IMR-90 (cell line): ENCODE data around the gene LRRC4. TPM values are rescaled to one million over a fixed set of nuclear protein-coding genes. Genes with fewer than 3 reads are reported as not detected.

ENCODE experiments used
- ATAC-seq: fragments of 200-7000 bp; cut with Tn5 transposase; 2 replicates; pipeline ENCODE4 v1.9.1; 2020; ENCODE audit warnings: low read depth, mild to moderate bottlenecking, moderate library complexity
- BruUV-seq: library from RNA; stranded (reverse); fragments of 400-500 nt; replicated peaks from 2 replicates; lab custom pipeline; 2021; lab: Mats Ljungman, UMichigan
- CTCF ChIA-PET: fragments of 300-600 bp; formaldehyde crosslinking; extraction: SDS; loops from one replicate; lab custom pipeline; 2021; ENCODE audit warnings: antibody characterized with exemption; lab: Yijun Ruan, JAX
- POLR2A ChIA-PET: fragments of 300-600 bp; sonication (Branson Sonifier 250); formaldehyde crosslinking; loops from one replicate; lab custom pipeline; 2022; ENCODE audit warnings: antibody characterized with exemption; ENCODE audit not compliant: unreplicated experiment; lab: Charles Lee
- DNase-seq: peaks from one replicate; pipeline ENCODE4 v3.0.0; 2013
- H2AFZ ChIP-seq: replicated peaks from 2 replicates; pipeline ENCODE3; 2013; ENCODE audit warnings: low read length, mild to moderate bottlenecking; ENCODE audit not compliant: poor library complexity
- H2AK5ac ChIP-seq: 2 replicates; pipeline ENCODE4 v1.6.1; 2013; ENCODE audit warnings: low read depth, low read length, inconsistent platforms
- H2AK9ac ChIP-seq: replicated peaks from 2 replicates; pipeline ENCODE3; 2013; ENCODE audit warnings: mild to moderate bottlenecking, low read depth, low read length, moderate library complexity; ENCODE audit not compliant: poor library complexity
- H2BK120ac ChIP-seq: 2 replicates; pipeline ENCODE4 v1.6.1; 2013; ENCODE audit warnings: low read depth, low read length, inconsistent platforms
- H2BK15ac ChIP-seq: 3 replicates; pipeline ENCODE4 v1.6.1; 2013; ENCODE audit warnings: low read depth, low read length, inconsistent platforms
- H2BK20ac ChIP-seq: 2 replicates; pipeline ENCODE4 v1.6.1; 2013; ENCODE audit warnings: low read depth, mild to moderate bottlenecking, inconsistent platforms, low read length, moderate library complexity
- H2BK5ac ChIP-seq: 2 replicates; pipeline ENCODE4 v1.6.1; 2013; ENCODE audit warnings: mild to moderate bottlenecking, low read depth, low read length, inconsistent platforms; ENCODE audit not compliant: poor library complexity, severe bottlenecking
- H3K14ac ChIP-seq: replicated peaks from 2 replicates; pipeline ENCODE4 v1.6.1; 2013; ENCODE audit warnings: low read depth, low read length, inconsistent platforms
- H3K18ac ChIP-seq: 2 replicates; pipeline ENCODE4 v1.6.1; 2013; ENCODE audit warnings: low read depth, low read length, control low read depth
- H3K23ac ChIP-seq: 2 replicates; pipeline ENCODE4 v1.6.1; 2013; ENCODE audit warnings: low read depth, low read length, inconsistent platforms
- H3K27ac ChIP-seq: 2 replicates; pipeline ENCODE4 v1.5.1; 2013; ENCODE audit warnings: mild to moderate bottlenecking, control low read depth, low read length; ENCODE audit not compliant: insufficient read depth
- H3K27me3 ChIP-seq: 2 replicates; pipeline ENCODE4 v1.6.1; 2013; ENCODE audit warnings: low read length; ENCODE audit not compliant: control insufficient read depth, insufficient read depth
- H3K36me3 ChIP-seq: 2 replicates; pipeline ENCODE4 v1.6.1; 2013; ENCODE audit warnings: low read length, mixed read lengths; ENCODE audit not compliant: control insufficient read depth, insufficient read depth
- H3K4ac ChIP-seq: 2 replicates; pipeline ENCODE4 v1.6.1; 2013; ENCODE audit warnings: low read depth, low read length, inconsistent platforms
- H3K4me1 ChIP-seq: 2 replicates; pipeline ENCODE4 v1.6.1; 2013; ENCODE audit warnings: low read length, mixed read lengths; ENCODE audit not compliant: control insufficient read depth, insufficient read depth
- H3K4me2 ChIP-seq: 2 replicates; pipeline ENCODE4 v1.6.1; 2013; ENCODE audit warnings: low read depth, mild to moderate bottlenecking, control low read depth, low read length, moderate library complexity
- H3K4me3 ChIP-seq: 2 replicates; pipeline ENCODE4 v1.5.1; 2013; ENCODE audit warnings: low read depth, mild to moderate bottlenecking, control low read depth, low read length, moderate library complexity; ENCODE audit not compliant: insufficient read depth
- H3K56ac ChIP-seq: 2 replicates; pipeline ENCODE4 v1.6.1; 2013; ENCODE audit warnings: low read length, inconsistent platforms; ENCODE audit not compliant: insufficient read depth; ENCODE audit errors: extremely low read depth
- H3K79me1 ChIP-seq, 2 experiments: 2 replicates each; pipeline ENCODE4 v1.6.1; 2013; ENCODE audit warnings: low read length in 2 of 2, inconsistent platforms in 1 of 2, low read depth in 1 of 2
- H3K9ac ChIP-seq: 2 replicates; pipeline ENCODE4 v1.6.1; 2013; ENCODE audit warnings: low read depth, low read length, control low read depth
- H3K9me1 ChIP-seq: 2 replicates; pipeline ENCODE4 v1.6.1; 2013; ENCODE audit warnings: low read length, inconsistent platforms; ENCODE audit not compliant: insufficient read depth
- H3K9me3 ChIP-seq: 2 replicates; pipeline ENCODE4 v1.6.1; 2013; ENCODE audit warnings: low read length; ENCODE audit not compliant: control insufficient read depth, insufficient read depth
- H4K20me1 ChIP-seq: 2 replicates; pipeline ENCODE4 v1.6.1; 2013; ENCODE audit warnings: low read length, inconsistent platforms; ENCODE audit not compliant: insufficient read depth
- H4K5ac ChIP-seq: 2 replicates; pipeline ENCODE4 v1.6.1; 2013; ENCODE audit warnings: mild to moderate bottlenecking, low read depth, low read length, control low read depth
- H4K8ac ChIP-seq, 2 experiments: 2 replicates each; pipeline ENCODE4 v1.6.1; 2013; ENCODE audit warnings: low read depth in 2 of 2, low read length in 2 of 2, control low read depth in 1 of 2, inconsistent platforms in 1 of 2
- H4K91ac ChIP-seq: 2 replicates; pipeline ENCODE4 v1.6.1; 2013; ENCODE audit warnings: low read depth, low read length, inconsistent platforms; ENCODE audit not compliant: insufficient read depth
- BHLHE40 ChIP-seq: fragments of 150-350 bp; IDR thresholded peaks from 2 replicates; pipeline ENCODE4 v1.6.1; 2016; ENCODE audit warnings: mild to moderate bottlenecking, low read depth, low read length
- CEBPB ChIP-seq: IDR thresholded peaks from 2 replicates; pipeline ENCODE4 v1.6.1; 2012; ENCODE audit warnings: low read depth, low read length, improper control_type of control experiment
- CHD1 ChIP-seq: IDR thresholded peaks from 2 replicates; pipeline ENCODE4 v1.6.1; 2012; ENCODE audit warnings: low read depth, low read length, improper control_type of control experiment
- FOS ChIP-seq: fragments of 150-350 bp; IDR thresholded peaks from 2 replicates; pipeline ENCODE4 v1.6.1; 2016; ENCODE audit warnings: low read depth, low read length
- MAFK ChIP-seq: IDR thresholded peaks from 2 replicates; pipeline ENCODE4 v1.6.1; 2012; ENCODE audit warnings: low read depth, low read length, improper control_type of control experiment
- MAZ ChIP-seq: IDR thresholded peaks from 2 replicates; pipeline ENCODE4 v1.6.1; 2012; ENCODE audit warnings: low read depth, mild to moderate bottlenecking, low read length, improper control_type of control experiment, moderate library complexity, borderline replicate concordance
- MXI1 ChIP-seq: IDR thresholded peaks from 2 replicates; pipeline ENCODE4 v1.6.1; 2012; ENCODE audit warnings: low read depth, mild to moderate bottlenecking, low read length, moderate library complexity, borderline replicate concordance
- NFE2L2 ChIP-seq: fragments of 150-350 bp; IDR thresholded peaks from 2 replicates; pipeline ENCODE4 v1.6.1; 2016; ENCODE audit warnings: low read depth, mild to moderate bottlenecking, low read length
- POLR2A ChIP-seq: IDR thresholded peaks from 2 replicates; pipeline ENCODE4 v1.6.1; 2012; ENCODE audit warnings: mild to moderate bottlenecking, low read depth, low read length
- RAD21 ChIP-seq: IDR thresholded peaks from 2 replicates; pipeline ENCODE4 v1.6.1; 2012; ENCODE audit warnings: low read length, improper control_type of control experiment
- RCOR1 ChIP-seq: IDR thresholded peaks from 2 replicates; pipeline ENCODE4 v1.6.1; 2012; ENCODE audit warnings: mild to moderate bottlenecking, low read length, improper control_type of control experiment; ENCODE audit not compliant: insufficient replicate concordance
- RFX5 ChIP-seq: IDR thresholded peaks from 2 replicates; pipeline ENCODE4 v1.8.0; 2012; ENCODE audit warnings: low read depth, mild to moderate bottlenecking, low read length, moderate library complexity
- SMC3 ChIP-seq: fragments of 150-350 bp; IDR thresholded peaks from 2 replicates; pipeline ENCODE4 v1.6.1; 2016; ENCODE audit warnings: low read depth, mild to moderate bottlenecking, antibody characterized with exemption, low read length, moderate library complexity
- WGBS, 2 experiments: methylation state at CpG; one replicate each; pipeline versions ENCODE4 v1.1.5 to v1.1.7; 2013; ENCODE audit warnings: missing lambda C conversion rate in 2 of 2; ENCODE audit not compliant: insufficient read length in 1 of 2; ENCODE audit errors: extremely low coverage in 2 of 2; 5-methylcytosine and 5-hydroxymethylcytosine counted together
- dilution Hi-C: fragments of 300-500 bp; cut with HindIII; formaldehyde crosslinking; loops from one replicate; pipeline ENCODE4 v1.14.3; 2018; ENCODE audit warnings: low sequenced_read_pairs; ENCODE audit not compliant: unreplicated experiment
- in situ Hi-C: fragments of 300-500 bp; cut with MboI; formaldehyde crosslinking; loops from 3 replicates; pipeline ENCODE4 v1.14.3; 2019; ENCODE audit warnings: low sequenced_read_pairs, inconsistent platforms, mixed read lengths
- intact Hi-C: fragments of 100-400 bp; cut with micrococcal nuclease; formaldehyde crosslinking; loops from 2 replicates; pipeline ENCODE4 v1.10.0; 2022
- polyA plus RNA-seq, 3 experiments: library from polyadenylated mRNA; depleted of rRNA; stranded (reverse); fragments of >200 nt; gene quantifications; 2 replicates each; pipeline ENCODE4 v1.2.3, GENCODE V29; 2012; ENCODE audit warnings: low replicate concordance in 1 of 3
- total RNA-seq: library from RNA; depleted of rRNA; stranded (reverse); fragments of >200 nt; gene quantifications from 2 replicates; pipeline ENCODE4 v1.2.3, GENCODE V29; 2012
- TF ChIP-seq, protein P1 (sequence below): fragments of 150-350 bp; IDR thresholded peaks from 2 replicates; pipeline ENCODE4 v1.6.1; 2016; ENCODE audit warnings: low read depth, mild to moderate bottlenecking, low read length, moderate library complexity, borderline replicate concordance
- TF ChIP-seq, protein P2 (sequence below): fragments of 150-350 bp; IDR thresholded peaks from 2 replicates; pipeline ENCODE4 v1.6.1; 2017; ENCODE audit warnings: mild to moderate bottlenecking, antibody characterized with exemption, low read length, low read depth
- TF ChIP-seq, protein P3 (sequence below): conservative IDR thresholded peaks from 2 replicates; pipeline ENCODE4 v1.5.1; 2012; ENCODE audit warnings: mild to moderate bottlenecking, low read depth, low read length, improper control_type of control experiment

Gene LRRC4
- total and polyA plus RNA-seq, 2 of the 4 experiments (the other 2 are of a cell fraction) = 0.54 to 0.55 TPM

DNA sequence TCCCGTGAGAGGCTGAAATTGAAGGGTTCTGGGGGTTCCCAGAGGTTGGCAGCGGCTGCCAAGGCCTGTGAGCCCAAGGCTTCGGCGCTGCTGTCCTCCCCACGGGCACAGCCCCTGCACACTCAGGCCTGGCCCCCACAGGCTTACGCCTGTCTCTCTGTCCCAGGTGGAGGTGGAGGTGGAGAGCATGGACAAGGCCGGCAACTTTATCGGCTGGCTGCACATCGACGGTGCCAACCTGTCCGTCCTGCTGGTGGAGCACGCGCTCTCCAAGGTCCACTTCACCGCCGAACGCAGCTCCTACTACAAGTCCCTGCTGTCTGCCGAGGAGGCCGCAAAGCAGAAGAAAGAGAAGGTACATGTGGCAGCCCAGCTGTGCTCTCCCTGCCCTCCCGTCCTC lies 43.1 kb upstream of the LRRC4 start:
- H3K4me3 ChIP-seq = no peak overlapping the region
- H2BK120ac ChIP-seq = no peak overlapping the region
- H2BK15ac ChIP-seq = no peak overlapping the region
- no peak for DNase-seq
- BruUV-seq = no TSS peak
- no peak overlapping the region for H3K4me2 ChIP-seq
- peaks cover under 1 to 36% of the 10 kb centered on the region in 2 experiments; a peak in 3 of 4 replicates for H3K79me1 ChIP-seq
- in situ Hi-C loops (loop anchor here (25.0 kb wide), 1 partner anchor 362 kb away; no protein-coding TSS in a partner anchor), intact Hi-C loops (no loop called here), dilution Hi-C loops (no loop called here)
- no peak overlapping the region for H2BK5ac ChIP-seq
- H3K14ac ChIP-seq = no peak overlapping the region
- peaks cover 21% of the 10 kb centered on the region for H4K20me1 ChIP-seq
- peaks cover 40% of the 10 kb centered on the region for H3K36me3 ChIP-seq
- TF ChIP-seq SMC3 (no peak), RFX5 (no peak), CEBPB (no peak), FOS (no peak), CHD1 (no peak), POLR2A (no peak), RAD21 (no peak), MXI1 (no peak), RCOR1 (no peak), MAZ (no peak), MAFK (no peak), NFE2L2 (no peak), BHLHE40 (no peak)
- TF ChIP-seq, protein P1, sequence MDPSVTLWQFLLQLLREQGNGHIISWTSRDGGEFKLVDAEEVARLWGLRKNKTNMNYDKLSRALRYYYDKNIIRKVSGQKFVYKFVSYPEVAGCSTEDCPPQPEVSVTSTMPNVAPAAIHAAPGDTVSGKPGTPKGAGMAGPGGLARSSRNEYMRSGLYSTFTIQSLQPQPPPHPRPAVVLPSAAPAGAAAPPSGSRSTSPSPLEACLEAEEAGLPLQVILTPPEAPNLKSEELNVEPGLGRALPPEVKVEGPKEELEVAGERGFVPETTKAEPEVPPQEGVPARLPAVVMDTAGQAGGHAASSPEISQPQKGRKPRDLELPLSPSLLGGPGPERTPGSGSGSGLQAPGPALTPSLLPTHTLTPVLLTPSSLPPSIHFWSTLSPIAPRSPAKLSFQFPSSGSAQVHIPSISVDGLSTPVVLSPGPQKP = no peak
- TF ChIP-seq, protein P2, sequence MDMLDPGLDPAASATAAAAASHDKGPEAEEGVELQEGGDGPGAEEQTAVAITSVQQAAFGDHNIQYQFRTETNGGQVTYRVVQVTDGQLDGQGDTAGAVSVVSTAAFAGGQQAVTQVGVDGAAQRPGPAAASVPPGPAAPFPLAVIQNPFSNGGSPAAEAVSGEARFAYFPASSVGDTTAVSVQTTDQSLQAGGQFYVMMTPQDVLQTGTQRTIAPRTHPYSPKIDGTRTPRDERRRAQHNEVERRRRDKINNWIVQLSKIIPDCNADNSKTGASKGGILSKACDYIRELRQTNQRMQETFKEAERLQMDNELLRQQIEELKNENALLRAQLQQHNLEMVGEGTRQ = no peak
- TF ChIP-seq, protein P3, sequence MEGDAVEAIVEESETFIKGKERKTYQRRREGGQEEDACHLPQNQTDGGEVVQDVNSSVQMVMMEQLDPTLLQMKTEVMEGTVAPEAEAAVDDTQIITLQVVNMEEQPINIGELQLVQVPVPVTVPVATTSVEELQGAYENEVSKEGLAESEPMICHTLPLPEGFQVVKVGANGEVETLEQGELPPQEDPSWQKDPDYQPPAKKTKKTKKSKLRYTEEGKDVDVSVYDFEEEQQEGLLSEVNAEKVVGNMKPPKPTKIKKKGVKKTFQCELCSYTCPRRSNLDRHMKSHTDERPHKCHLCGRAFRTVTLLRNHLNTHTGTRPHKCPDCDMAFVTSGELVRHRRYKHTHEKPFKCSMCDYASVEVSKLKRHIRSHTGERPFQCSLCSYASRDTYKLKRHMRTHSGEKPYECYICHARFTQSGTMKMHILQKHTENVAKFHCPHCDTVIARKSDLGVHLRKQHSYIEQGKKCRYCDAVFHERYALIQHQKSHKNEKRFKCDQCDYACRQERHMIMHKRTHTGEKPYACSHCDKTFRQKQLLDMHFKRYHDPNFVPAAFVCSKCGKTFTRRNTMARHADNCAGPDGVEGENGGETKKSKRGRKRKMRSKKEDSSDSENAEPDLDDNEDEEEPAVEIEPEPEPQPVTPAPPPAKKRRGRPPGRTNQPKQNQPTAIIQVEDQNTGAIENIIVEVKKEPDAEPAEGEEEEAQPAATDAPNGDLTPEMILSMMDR = no peak
- no peak overlapping the region for H2AK9ac ChIP-seq
- whole genome bisulfite sequencing, 2 experiments = 100% methylated on average over 1 of the region's 19 CpGs; no CpG with 5 or more reads in 1 of the 2 experiments
- no peak overlapping the region for H3K23ac ChIP-seq
- H3K4me1 ChIP-seq = peaks cover 2% of the 10 kb centered on the region; the same call in 1 of the 2 replicates
- ChIA-PET POLR2A (no interaction called here), CTCF (no interaction called here)
- H3K4ac ChIP-seq = no peak overlapping the region
- H2AFZ ChIP-seq = no peak overlapping the region
- no peak overlapping the region for H3K9ac ChIP-seq
- no peak overlapping the region for H2BK20ac ChIP-seq
- H3K18ac ChIP-seq = no peak overlapping the region
- no peak overlapping the region for H2AK5ac ChIP-seq
- H3K9me3 ChIP-seq = no peaks in the 10 kb centered on the region
- no peak overlapping the region for H4K8ac ChIP-seq
- H3K27ac ChIP-seq = no peak overlapping the region
- H3K9me1 ChIP-seq = peaks cover 24% of the 10 kb centered on the region
- H4K91ac ChIP-seq = no peak overlapping the region
- H3K56ac ChIP-seq = no peak overlapping the region
- H4K5ac ChIP-seq = no peak overlapping the region
- no peak for ATAC-seq
- no peaks in the 10 kb centered on the region for H3K27me3 ChIP-seq
